ENCODE data around the gene MAPKAPK2.

- TF ChIP-seq POLR2A (IDR thresholded peaks at IDR 0.05; ENCODE audit: low read length), result no peak
- TF ChIP-seq GATA1 (IDR thresholded peaks at IDR 0.05; ENCODE audit: low read depth, low read length), result no peak
These were observed 18.6 kb upstream of the MAPKAPK2 start for GRCh38 chr1:206666031-206666561.
